SK-N-SH (cell line): ENCODE measurements around the gene CCDC192. TPM values are rescaled to one million over a fixed set of nuclear protein-coding genes. Genes with fewer than 3 reads are reported as not detected.

ENCODE experiments used
- CTCF ChIA-PET: fragments of 300-600, 350-600 bp; formaldehyde crosslinking; extraction: SDS; loops from one replicate; lab custom pipeline; 2021; lab: Yijun Ruan, JAX
- POLR2A ChIA-PET: fragments of 350-600 bp; sonication (Branson Sonifier 250); formaldehyde crosslinking; extraction: SDS; loops from one replicate; lab custom pipeline; 2020; ENCODE audit warnings: antibody characterized with exemption, inconsistent platforms; lab: Yijun Ruan, JAX
- DNase-seq: peaks from one replicate; pipeline ENCODE4 v3.0.0; 2012
- H2AFZ ChIP-seq: fragments of 200-600 bp; sonication (generic); 2 replicates; pipeline ENCODE4 v1.8.1; 2016; ENCODE audit warnings: antibody characterized with exemption, mild to moderate bottlenecking, low read depth
- H3F3A ChIP-seq: fragments of 200-600 bp; sonication (generic); replicated peaks from 2 replicates; pipeline ENCODE3; 2016; ENCODE audit warnings: antibody characterized with exemption, mild to moderate bottlenecking; ENCODE audit not compliant: insufficient read depth
- H3K27ac ChIP-seq, 2 experiments: fragments of 200-500 bp in 1 of 2; fragments of 200-600 bp in 1 of 2; sonication (Bioruptor generic) in 1 of 2; sonication (generic), shearing (Covaris generic) in 1 of 2; 2 replicates each; pipeline versions ENCODE4 v1.5.1 to v1.6.1; 2014 to 2016; ENCODE audit warnings: low read depth in 2 of 2, inconsistent platforms in 1 of 2, low read length in 1 of 2, mild to moderate bottlenecking in 1 of 2, mixed read lengths in 1 of 2
- H3K27me3 ChIP-seq: fragments of 200-600 bp; sonication (generic), shearing (Covaris generic); 2 replicates; pipeline ENCODE4 v1.6.1; 2016; ENCODE audit warnings: mixed run types; ENCODE audit not compliant: insufficient read depth
- H3K36me3 ChIP-seq, 2 experiments: fragments of 200-500 bp in 1 of 2; fragments of 200-600 bp in 1 of 2; sonication (Bioruptor generic) in 1 of 2; sonication (generic) in 1 of 2; replicated peaks in 1 of 2; 2 replicates each; pipeline versions ENCODE3 to v1.5.1; 2014 to 2016; ENCODE audit warnings: low read length in 1 of 2, mild to moderate bottlenecking in 1 of 2; ENCODE audit not compliant: insufficient read depth in 2 of 2, control insufficient read depth in 1 of 2
- H3K4me1 ChIP-seq, 2 experiments: fragments of 200-500 bp in 1 of 2; fragments of 200-600 bp in 1 of 2; sonication (Bioruptor generic) in 1 of 2; sonication (generic), shearing (Covaris generic) in 1 of 2; 2 replicates each; pipeline versions ENCODE4 v1.5.1 to v1.6.1; 2014 to 2016; ENCODE audit warnings: low read depth in 1 of 2, low read length in 1 of 2, mixed run types in 1 of 2; ENCODE audit not compliant: insufficient read depth in 2 of 2, control insufficient read depth in 1 of 2
- H3K4me2 ChIP-seq: fragments of 200-600 bp; sonication (generic), shearing (Covaris generic); 2 replicates; pipeline ENCODE4 v1.6.1; 2017; ENCODE audit warnings: mixed run types
- H3K4me3 ChIP-seq, 2 experiments: fragments of 200-500 bp in 1 of 2; fragments of 200-600 bp in 1 of 2; sonication (Bioruptor generic) in 1 of 2; sonication (generic), shearing (Covaris generic) in 1 of 2; 2 replicates each; pipeline versions ENCODE4 v1.5.1 to v1.8.1; 2014 to 2016; ENCODE audit warnings: low read depth in 2 of 2, inconsistent platforms in 1 of 2, low read length in 1 of 2, mild to moderate bottlenecking in 1 of 2, mixed read lengths in 1 of 2, moderate library complexity in 1 of 2
- H3K79me2 ChIP-seq: fragments of 200-600 bp; sonication (generic); 2 replicates; pipeline ENCODE4 v1.8.1; 2017; ENCODE audit warnings: mild to moderate bottlenecking; ENCODE audit not compliant: insufficient read depth
- H3K9ac ChIP-seq: fragments of 200-600 bp; sonication (generic); 2 replicates; pipeline ENCODE4 v1.6.1; 2017; ENCODE audit warnings: mixed run types
- H3K9me2 ChIP-seq: fragments of 200-600 bp; sonication (generic); 2 replicates; pipeline ENCODE4 v1.6.1; 2017; ENCODE audit warnings: mixed run types
- H3K9me3 ChIP-seq: fragments of 200-600 bp; sonication (generic); 2 replicates; pipeline ENCODE4 v1.6.1; 2017; ENCODE audit warnings: mixed run types, mild to moderate bottlenecking, moderate library complexity
- H4K20me1 ChIP-seq: fragments of 200-600 bp; sonication (generic); 2 replicates; pipeline ENCODE4 v1.6.1; 2017; ENCODE audit warnings: mild to moderate bottlenecking, mixed run types; ENCODE audit not compliant: insufficient read depth
- CTCF ChIP-seq: fragments of 200-600 bp; sonication (generic); IDR thresholded peaks from 2 replicates; pipeline ENCODE4 v1.6.1; 2017; ENCODE audit warnings: antibody characterized with exemption, mild to moderate bottlenecking, moderate library complexity
- EZH2phosphoT487 ChIP-seq: fragments of 200-600 bp; sonication (generic); IDR thresholded peaks from 2 replicates; pipeline ENCODE4 v1.6.1; 2017; ENCODE audit warnings: low read depth, mixed run types, mild to moderate bottlenecking, antibody characterized with exemption, moderate library complexity, borderline replicate concordance
- FOSL2 ChIP-seq: IDR thresholded peaks from 2 replicates; pipeline ENCODE4 v1.4.0; 2012; ENCODE audit warnings: low read depth, mild to moderate bottlenecking, moderate library complexity, borderline replicate concordance
- FOXM1 ChIP-seq: IDR thresholded peaks from 2 replicates; pipeline ENCODE4 v1.4.0; 2012; ENCODE audit warnings: low read depth, mild to moderate bottlenecking
- MAX ChIP-seq: IDR thresholded peaks from 2 replicates; pipeline ENCODE4 v1.4.0; 2012; ENCODE audit warnings: low read depth
- MEF2A ChIP-seq: IDR thresholded peaks from 2 replicates; pipeline ENCODE4 v1.4.0; 2012; ENCODE audit warnings: low read depth, borderline replicate concordance
- RAD21 ChIP-seq: IDR thresholded peaks from 2 replicates; pipeline ENCODE4 v1.6.1; 2012; ENCODE audit warnings: mild to moderate bottlenecking, low read length
- RFX5 ChIP-seq: IDR thresholded peaks from 2 replicates; pipeline ENCODE4 v1.6.1; 2012; ENCODE audit warnings: mild to moderate bottlenecking, improper control_type of control experiment, low read length
- SMC3 ChIP-seq: IDR thresholded peaks from 2 replicates; pipeline ENCODE4 v1.6.1; 2012; ENCODE audit warnings: low read depth, low read length, improper control_type of control experiment
- TCF12 ChIP-seq: IDR thresholded peaks from 2 replicates; pipeline ENCODE4 v1.4.0; 2012
- ZBTB33 ChIP-seq: IDR thresholded peaks from 2 replicates; pipeline ENCODE4 v1.4.0; 2012; ENCODE audit warnings: low read depth, borderline replicate concordance
- WGBS: methylation state at CpG from one replicate; pipeline ENCODE4 v1.1.6; 2017; ENCODE audit warnings: low lambda C conversion rate; 5-methylcytosine and 5-hydroxymethylcytosine counted together
- polyA plus RNA-seq, 3 experiments: library from polyadenylated mRNA; depleted of rRNA; stranded (reverse); fragments of >200 nt; gene quantifications; 2 replicates each; pipeline ENCODE4 v1.2.3, GENCODE V29; 2012

The CCDC192 gene
- polyA plus RNA-seq, 1 of the 3 experiments (the other 2 are of a cell fraction) = not detected

- no peak overlapping the region for H3K9ac ChIP-seq
- H3K4me2 ChIP-seq = no peak overlapping the region
- H4K20me1 ChIP-seq = no peaks in the 10 kb centered on the region
- 56% methylated on average over 2 of the region's 2 CpGs for whole genome bisulfite sequencing
- CTCF ChIA-PET = interaction anchor here (1.1 kb wide), 1 partner anchor 10 kb away, joined by 3 read pairs; no protein-coding TSS in a partner anchor
- no peaks in the 10 kb centered on the region for H3K9me2 ChIP-seq
- no peaks in the 10 kb centered on the region for H3K36me3 ChIP-seq
- H2AFZ ChIP-seq = no peak overlapping the region
- no peaks in the 10 kb centered on the region for H3K9me3 ChIP-seq
- no peaks in the 10 kb centered on the region for H3K4me1 ChIP-seq
- POLR2A ChIA-PET = no interaction called here
- no peak overlapping the region for H3K4me3 ChIP-seq
- no peaks in the 10 kb centered on the region for H3K79me2 ChIP-seq
- H3K27ac ChIP-seq = no peak overlapping the region
- TF ChIP-seq MEF2A (no peak), FOXM1 (no peak), EZH2phosphoT487 (no peak), TCF12 (no peak), SMC3 (no peak)
- H3F3A ChIP-seq = no peaks in the 10 kb centered on the region
- H3K27me3 ChIP-seq = no peaks in the 10 kb centered on the region
- no peak for DNase-seq
Observed at GRCh38 chr5:127907907-127908306, 204.7 kb downstream of the CCDC192 start.

GRCh38 chr5:127909066-127909465, 205.9 kb downstream of the CCDC192 start:
- CTCF ChIA-PET = interaction anchor here (0.7 to 1.5 kb wide), 5 partner anchors 10 to 44 kb away, joined by 3 to 7 read pairs (median 4); no protein-coding TSS in a partner anchor

More at GRCh38 chr5:127909066-127909465, 205.9 kb downstream of the CCDC192 start:
- H3K4me2 ChIP-seq = no peak overlapping the region
- no peak overlapping the region for H3K9ac ChIP-seq
- H3K4me1 ChIP-seq = no peaks in the 10 kb centered on the region
- no peaks in the 10 kb centered on the region for H3K27me3 ChIP-seq
- no peaks in the 10 kb centered on the region for H3F3A ChIP-seq
- H3K9me2 ChIP-seq = no peaks in the 10 kb centered on the region
- no peaks in the 10 kb centered on the region for H3K36me3 ChIP-seq
- H3K27ac ChIP-seq = no peak overlapping the region
- POLR2A ChIA-PET = no interaction called here
- H3K79me2 ChIP-seq = no peaks in the 10 kb centered on the region
- H2AFZ ChIP-seq = no peak overlapping the region
- peak; percentile 50 for TF ChIP-seq SMC3
- TF ChIP-seq FOSL2 = no peak
- TF ChIP-seq RAD21 = peak; percentile 51
- no peak for TF ChIP-seq RFX5
- peak; percentile 57 for TF ChIP-seq CTCF
- no peak for TF ChIP-seq ZBTB33
- no peak for TF ChIP-seq MAX
- peak; percentile 13 for DNase-seq
- no peaks in the 10 kb centered on the region for H4K20me1 ChIP-seq
- H3K9me3 ChIP-seq = no peaks in the 10 kb centered on the region
- H3K4me3 ChIP-seq = no peak overlapping the region
- 18% methylated on average over 3 of the region's 3 CpGs for WGBS
